ENCODE measurements around the gene CABP1.

- TF ChIP-seq CTCF (IDR thresholded peaks at IDR 0.05) = no peak
- TF ChIP-seq EZH2 (IDR thresholded peaks at IDR 0.05; ENCODE audit: borderline replicate concordance, insufficient read depth, low read depth, low read length, poor library complexity, severe bottlenecking) = no peak
These were observed 68.2 kb downstream of the CABP1 start for GRCh38 chr12:120708651-120709050.

Measured in B cell (primary cell).